PC-9 (cell line): Measurements from ENCODE around the gene BRS3.

ENCODE experiments used
- CTCF ChIP-seq: fragments of 200-600 bp; sonication (generic); conservative IDR thresholded peaks from 2 replicates; pipeline ENCODE4 v1.6.1; 2017; ENCODE audit warnings: mixed run types, antibody characterized with exemption, mild to moderate bottlenecking, moderate library complexity
- EZH2 ChIP-seq: fragments of 200-600 bp; sonication (generic); IDR thresholded peaks from 2 replicates; pipeline ENCODE4 v1.8.0; 2017; ENCODE audit warnings: antibody characterized with exemption, low read depth

- no peak for TF ChIP-seq EZH2
- no peak for TF ChIP-seq CTCF
Measured at GRCh38 chrX:136528645-136529315, 41.0 kb downstream of the BRS3 start.
